NB4 (cell line): Measurements from ENCODE around the gene KDM6B.
"Not testable (repeated sequence)": the region's sequence is repeated elsewhere in the genome, so short reads cannot be mapped to it uniquely, and the experiment has no call there.

Experiments
- DNase-seq: peaks from one replicate; pipeline ENCODE4 v3.0.0; 2010; ENCODE audit warnings: low read depth
- H3K4me3 ChIP-seq: one replicate; pipeline ENCODE4 v1.5.1; 2011; ENCODE audit warnings: mild to moderate bottlenecking, low read depth, low read length, moderate library complexity
- CTCF ChIP-seq: IDR thresholded peaks from one replicate; pipeline ENCODE4 v1.5.1; 2012; ENCODE audit warnings: low read depth, low read length
- MAX ChIP-seq: IDR thresholded peaks from 2 replicates; pipeline ENCODE4 v1.6.1; 2011; ENCODE audit warnings: low read depth, low read length
- MYC ChIP-seq: IDR thresholded peaks from 2 replicates; pipeline ENCODE4 v1.6.1; 2011; ENCODE audit warnings: low read depth, low read length
- POLR2A ChIP-seq: IDR thresholded peaks from 2 replicates; pipeline ENCODE4 v1.6.1; 2011; ENCODE audit warnings: mild to moderate bottlenecking; ENCODE audit not compliant: insufficient read length; ENCODE audit errors: extremely low read depth

Gene KDM6B

GRCh38 chr17:7859028-7859427, 25.0 kb downstream of the KDM6B start:
- DNase-seq = no peak
- TF ChIP-seq POLR2A (no peak), MYC (no peak), CTCF (no peak), MAX (no peak)
- H3K4me3 ChIP-seq = peak overlapping the region; percentile 87

- DNase-seq = peak; percentile 28
- no peak overlapping the region for H3K4me3 ChIP-seq
- TF ChIP-seq POLR2A = no peak
- TF ChIP-seq MYC = no peak
- TF ChIP-seq MAX = no peak
- TF ChIP-seq CTCF = peak; percentile 40
Measured at GRCh38 chr17:7862692-7863437, 28.8 kb downstream of the KDM6B start.

- not testable (repeated sequence) for H3K4me3 ChIP-seq, DNase-seq
Measured at GRCh38 chr17:7864384-7864783, 30.4 kb downstream of the KDM6B start.

DNA sequence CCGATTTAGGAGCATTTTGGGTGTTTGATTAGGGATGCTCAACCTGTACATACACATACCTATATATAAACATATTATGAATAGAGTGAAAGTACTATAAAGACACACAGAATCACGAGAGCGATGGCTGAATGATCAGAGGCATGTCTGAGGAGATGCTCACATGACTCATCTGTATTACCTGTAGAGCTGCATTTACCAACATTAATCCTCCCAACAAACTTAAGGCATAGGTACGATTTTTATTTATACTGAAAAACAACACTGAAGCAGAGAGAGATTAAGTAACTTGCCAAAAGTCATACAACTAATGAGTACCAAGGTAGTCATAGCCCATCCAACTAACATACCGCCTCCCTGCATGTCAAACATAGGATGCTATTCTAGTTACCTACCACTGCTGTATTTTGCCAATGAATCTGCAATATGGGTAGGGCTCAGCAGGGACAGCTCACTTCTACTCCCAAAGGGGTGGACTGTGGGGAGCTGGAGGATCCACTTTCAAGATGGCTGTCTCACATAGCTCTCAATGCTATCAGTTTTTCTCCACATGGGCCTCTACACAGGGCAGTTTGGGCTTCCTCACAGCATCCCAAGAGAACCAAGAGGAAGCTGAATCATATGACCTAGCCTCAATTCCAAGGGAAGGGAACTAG, 31.1 kb downstream of the KDM6B start:
- no peak for DNase-seq
- no peak overlapping the region for H3K4me3 ChIP-seq
- TF ChIP-seq MYC (no peak), CTCF (no peak), POLR2A (no peak), MAX (no peak)

- no peak for TF ChIP-seq MYC
- no peak for TF ChIP-seq CTCF
- TF ChIP-seq MAX = no peak
- TF ChIP-seq POLR2A = no peak
- peak; percentile 66 for DNase-seq
- no peak overlapping the region for H3K4me3 ChIP-seq
Measured at GRCh38 chr17:7867881-7868329, 33.9 kb downstream of the KDM6B start.

GRCh38 chr17:7873051-7873450, 39.0 kb downstream of the KDM6B start:
- no peak for DNase-seq
- TF ChIP-seq CTCF = no peak
- no peak for TF ChIP-seq MAX
- TF ChIP-seq POLR2A = no peak
- TF ChIP-seq MYC = no peak
- H3K4me3 ChIP-seq = no peak overlapping the region
